HCEC 1CT (cell line): ENCODE measurements around the gene LIPM.
A peak's percentile ranks its signal among the peaks of the same experiment; 100 is the strongest.
"Not testable (repeated sequence)": the region's sequence is repeated elsewhere in the genome, so short reads cannot be mapped to it uniquely, and the experiment has no call there.

Experiments
- DNase-seq: peaks from one replicate; pipeline ENCODE4 v3.0.0-alpha.2; 2017

The LIPM gene

GRCh38 chr10:88803641-88804040 lies 1.1 kb downstream of the LIPM start:
- no peak for DNase-seq

- DNase-seq: no peak
Measured at GRCh38 chr10:88804083-88804812, 1.7 kb downstream of the LIPM start.

DNA sequence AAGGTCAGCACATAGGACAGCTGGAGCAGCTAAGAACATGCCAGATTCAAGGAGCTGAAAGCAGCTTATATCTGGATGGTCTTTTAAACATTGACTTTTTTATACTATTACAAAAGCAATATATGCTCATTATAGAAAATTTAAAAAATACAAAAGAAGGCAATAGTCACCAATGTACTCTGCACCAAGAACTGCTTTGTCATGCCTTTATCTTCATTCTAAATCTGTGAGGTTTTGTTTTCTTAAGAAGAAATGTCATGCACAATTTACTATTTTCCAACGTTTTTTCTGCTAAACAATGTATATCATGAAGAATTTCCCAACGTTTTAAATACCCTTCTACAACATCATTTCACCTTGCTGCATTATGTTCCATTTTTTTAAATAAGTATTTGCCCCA lies 2.8 kb downstream of the LIPM start:
- no peak for DNase-seq

- DNase-seq: no peak
Measured at GRCh38 chr10:88805924-88806323, 3.4 kb downstream of the LIPM start.

DNA sequence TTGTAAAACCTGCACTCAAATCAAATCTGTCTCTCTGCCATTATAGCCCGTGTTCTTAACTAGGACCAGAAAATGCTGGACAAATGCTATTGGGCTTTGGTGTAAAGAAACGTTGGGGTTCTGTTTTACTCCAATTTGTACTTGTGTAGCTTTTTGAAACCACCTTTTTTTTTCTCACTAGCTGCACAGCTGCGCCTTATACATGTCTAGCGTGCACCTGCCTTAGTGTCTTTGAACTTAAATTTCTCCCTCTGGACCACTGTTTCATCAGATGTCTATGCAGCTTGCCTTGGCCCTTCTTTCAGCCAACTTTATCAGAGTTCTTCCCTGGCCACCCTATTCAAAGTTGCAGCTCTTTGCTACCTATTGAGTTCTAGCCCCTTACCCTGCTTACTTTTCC lies 7.1 kb downstream of the LIPM start:
- no peak for DNase-seq

DNA sequence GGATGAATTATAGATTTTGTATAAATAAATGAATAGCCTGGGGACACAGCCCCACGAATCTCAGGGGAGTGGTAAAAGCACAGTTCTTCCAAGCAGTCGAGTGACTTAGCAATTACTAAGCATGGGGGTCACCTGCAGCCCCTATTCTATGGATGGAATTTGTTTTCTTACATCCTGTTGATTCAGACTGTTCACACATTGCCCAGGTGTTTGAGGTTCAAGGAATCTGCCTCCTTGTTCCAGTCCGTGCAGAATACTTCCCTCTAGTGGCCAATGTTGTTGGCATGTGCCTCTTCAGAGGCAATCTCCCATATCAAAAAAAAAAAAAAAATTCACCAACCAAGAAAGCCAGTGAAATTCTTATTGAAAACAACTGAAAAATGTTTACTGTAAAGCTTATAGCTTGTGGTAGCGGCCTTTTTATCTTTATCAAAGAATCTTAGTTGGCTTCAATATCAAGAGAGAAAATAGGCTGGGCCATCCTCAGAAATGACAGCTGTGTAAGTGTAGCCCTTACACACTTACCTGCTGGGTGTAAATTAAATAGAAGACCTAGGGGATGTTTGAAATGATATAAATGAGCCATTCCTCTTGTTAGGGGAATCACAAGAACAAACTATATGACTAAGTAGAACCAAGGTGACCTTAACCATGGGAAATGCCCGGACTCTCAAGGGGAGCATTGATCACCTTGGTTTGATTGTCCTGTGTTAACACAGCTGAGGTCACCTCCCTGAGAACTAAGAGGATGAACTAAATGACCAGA lies 7.8 kb downstream of the LIPM start:
- peak; percentile 69 for DNase-seq

DNA sequence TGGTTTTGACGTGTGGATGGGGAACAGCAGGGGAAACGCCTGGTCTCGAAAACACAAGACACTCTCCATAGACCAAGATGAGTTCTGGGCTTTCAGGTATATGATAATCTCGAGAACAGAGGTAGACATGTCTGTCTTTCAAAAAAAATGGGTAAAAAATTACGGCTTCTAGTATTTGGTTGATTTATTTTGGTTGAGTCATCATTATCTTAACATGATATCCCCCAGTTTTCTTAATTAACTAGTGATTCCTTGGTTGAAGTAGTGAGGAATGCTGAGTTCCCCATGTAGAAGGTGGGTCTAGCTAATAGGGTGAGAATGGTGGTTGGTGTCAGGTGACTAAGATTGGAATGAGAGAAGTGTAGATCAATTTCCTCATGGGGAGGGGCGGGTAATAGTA lies 10.7 kb downstream of the LIPM start:
- no peak for DNase-seq

DNA sequence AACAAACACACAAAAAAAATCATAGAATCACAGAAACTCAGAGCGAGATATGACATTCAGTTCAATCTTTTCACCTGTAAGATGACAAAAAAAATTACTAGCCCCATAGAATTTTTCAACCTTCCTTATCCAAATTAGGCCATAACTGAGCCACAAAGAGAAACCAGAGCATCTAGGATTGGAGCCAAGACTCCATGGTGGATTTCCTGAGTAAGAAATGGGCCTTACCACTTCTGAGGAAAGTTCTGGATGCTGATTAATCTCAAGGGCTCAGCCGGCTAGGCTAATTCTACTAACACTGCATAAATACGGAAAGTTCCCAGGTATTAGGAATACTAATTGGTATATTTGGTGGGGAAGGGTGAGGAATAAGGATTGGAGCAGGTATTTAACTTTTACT lies 16.8 kb downstream of the LIPM start:
- no peak for DNase-seq

GRCh38 chr10:88820748-88821401 lies 18.3 kb downstream of the LIPM start:
- DNase-seq: peak; percentile 65

DNA sequence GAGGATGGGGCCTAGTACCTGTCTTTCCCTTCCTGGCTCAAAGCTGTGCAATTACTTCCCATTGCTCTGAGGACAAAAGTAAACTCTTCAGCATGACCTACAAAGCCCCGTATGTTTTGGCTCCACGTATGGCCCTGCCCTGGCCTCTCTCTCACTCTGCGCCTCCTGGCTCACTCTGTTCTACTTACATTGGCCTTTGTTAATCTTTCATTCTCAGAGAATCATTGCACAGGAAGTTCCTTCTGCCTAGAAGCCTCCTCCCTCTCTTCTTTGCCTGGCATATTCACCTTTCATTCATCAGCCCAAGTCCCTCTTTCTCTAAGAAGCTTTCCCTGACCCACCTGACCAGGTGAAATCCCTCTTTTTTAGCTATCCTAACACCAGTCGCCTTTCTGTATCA lies 23.9 kb downstream of the LIPM start:
- DNase-seq: no peak

GRCh38 chr10:88827671-88828070 lies 25.1 kb downstream of the LIPM start:
- no peak for DNase-seq

GRCh38 chr10:88828310-88828709 lies 25.8 kb downstream of the LIPM start:
- peak; percentile 24 for DNase-seq

DNA sequence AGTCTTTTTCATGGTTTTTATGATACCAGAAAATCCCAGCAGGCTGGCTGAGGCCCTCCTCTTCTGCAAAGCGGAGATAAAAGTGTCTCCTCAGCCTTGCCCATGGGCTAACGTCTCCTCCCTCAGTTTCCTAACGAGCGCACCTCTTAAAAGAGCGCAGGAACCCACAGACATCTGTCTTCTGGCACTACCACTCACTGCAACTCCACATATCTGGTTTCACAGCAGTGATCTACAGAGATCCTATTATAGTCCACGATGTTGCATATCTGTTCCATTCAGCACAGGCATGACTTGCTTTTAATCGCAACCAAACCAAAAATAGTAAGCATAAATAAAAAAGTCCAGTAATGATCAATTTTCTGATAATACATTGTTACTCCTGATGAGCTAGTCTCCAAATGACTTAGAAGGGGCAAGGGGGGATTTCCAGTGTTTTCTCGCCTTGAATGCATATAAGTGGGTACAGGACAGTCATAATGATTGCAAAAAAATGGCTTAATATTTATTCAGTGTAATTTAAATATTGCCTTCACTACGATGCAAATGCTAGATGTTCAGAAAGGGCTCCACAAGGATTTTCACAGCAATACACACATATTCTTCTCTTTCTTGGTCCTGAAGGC lies 28.2 kb downstream of the LIPM start:
- no peak for DNase-seq

GRCh38 chr10:88831709-88832108 lies 29.2 kb downstream of the LIPM start:
- no peak for DNase-seq

DNA sequence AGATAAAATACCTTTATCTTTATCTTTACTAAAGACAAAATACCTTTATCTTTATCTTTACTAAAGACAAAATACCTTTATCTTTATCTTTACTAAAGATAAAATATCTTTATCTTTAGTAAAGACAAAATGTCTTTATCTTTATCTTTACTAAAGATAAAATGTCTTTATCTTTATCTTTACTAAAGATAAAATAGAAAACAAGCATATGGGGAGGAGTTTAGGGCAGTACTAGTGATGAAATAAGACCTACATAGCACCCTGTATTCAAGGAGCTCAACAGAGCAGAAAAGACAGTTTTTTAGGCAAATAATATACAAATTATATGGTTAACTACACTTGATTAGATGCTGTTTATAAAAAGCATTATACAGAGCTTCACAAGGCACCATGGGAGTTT lies 29.8 kb downstream of the LIPM start:
- no peak for DNase-seq

GRCh38 chr10:88833156-88833555 lies 30.6 kb downstream of the LIPM start:
- no peak for DNase-seq

- DNase-seq: no peak
Measured at GRCh38 chr10:88833723-88834122, 31.2 kb downstream of the LIPM start.

- peak; percentile 79 for DNase-seq
Measured at GRCh38 chr10:88835096-88835909, 32.8 kb downstream of the LIPM start.

- DNase-seq: no peak
Measured at GRCh38 chr10:88835910-88836221, 33.3 kb downstream of the LIPM start.

GRCh38 chr10:88837632-88838031 lies 35.1 kb downstream of the LIPM start:
- DNase-seq: not testable (repeated sequence)

- no peak for DNase-seq
Measured at GRCh38 chr10:88838766-88839350, 36.3 kb downstream of the LIPM start.

DNA sequence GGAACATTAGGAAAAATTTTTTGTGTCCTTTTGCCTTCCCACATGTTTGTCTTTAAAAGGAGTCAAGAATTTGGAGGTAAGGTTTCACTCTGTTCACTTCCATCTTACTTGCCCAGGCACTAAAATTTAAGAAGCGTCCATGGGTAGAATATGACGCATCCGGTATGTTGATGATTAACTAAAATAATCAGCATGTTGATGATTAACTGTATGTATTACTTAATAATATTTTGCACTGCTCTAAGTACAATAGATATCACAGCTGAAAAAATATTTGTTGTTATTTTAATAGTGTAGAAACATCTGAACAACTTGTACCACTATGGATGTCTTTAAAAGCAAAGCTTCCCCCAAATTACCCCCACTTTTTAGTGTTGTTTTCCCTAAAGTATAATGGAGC lies 37.6 kb downstream of the LIPM start:
- DNase-seq: no peak
